SU-DHL-6 (cell line): Measurements from ENCODE around the gene C2orf81.

Source experiments
- CTCF ChIP-seq: fragments of 200-600 bp; sonication (generic); IDR thresholded peaks from one replicate; pipeline ENCODE4 v1.5.1; 2017; ENCODE audit warnings: antibody characterized with exemption, mild to moderate bottlenecking, low read length, moderate library complexity; ENCODE audit not compliant: insufficient read depth, poor library complexity, severe bottlenecking
- EZH2phosphoT487 ChIP-seq: fragments of 200-600 bp; sonication (generic), shearing (Covaris generic); conservative IDR thresholded peaks from 2 replicates; pipeline ENCODE4 v1.6.1; 2018; ENCODE audit warnings: mild to moderate bottlenecking, antibody characterized with exemption, low read length, moderate library complexity, mixed read lengths

GRCh38 chr2:74462054-74462785, 40.8 kb upstream of the C2orf81 start:
- no peak for TF ChIP-seq EZH2phosphoT487
- no peak for TF ChIP-seq CTCF
